WI38 (cell line): ENCODE data around the gene ENTR1.

Source experiments
- H3K4me3 ChIP-seq: 2 replicates; pipeline ENCODE4 v1.5.1; 2011; ENCODE audit warnings: low read depth, mild to moderate bottlenecking, control low read depth, low read length
- CTCF ChIP-seq: IDR thresholded peaks from 2 replicates; pipeline ENCODE4 v1.5.1; 2012; ENCODE audit warnings: low read depth, mild to moderate bottlenecking, control low read depth, low read length

The ENTR1 gene

GRCh38 chr9:136380381-136380780 is 30.0 kb downstream of the ENTR1 start:
- TF ChIP-seq CTCF: no peak
- H3K4me3 ChIP-seq: no peak overlapping the region

GRCh38 chr9:136379891-136380290 is 30.5 kb downstream of the ENTR1 start:
- TF ChIP-seq CTCF: no peak
- H3K4me3 ChIP-seq: no peak overlapping the region

- H3K4me3 ChIP-seq: no peak overlapping the region
- no peak for TF ChIP-seq CTCF
These were observed 31.0 kb downstream of the ENTR1 start for GRCh38 chr9:136379401-136379800.

GRCh38 chr9:136379003-136379287 is 31.5 kb downstream of the ENTR1 start:
- no peak for TF ChIP-seq CTCF
- no peak overlapping the region for H3K4me3 ChIP-seq

GRCh38 chr9:136378170-136379002 is 32.0 kb downstream of the ENTR1 start:
- TF ChIP-seq CTCF: no peak
- H3K4me3 ChIP-seq: no peak overlapping the region

GRCh38 chr9:136377341-136378169 is 32.9 kb downstream of the ENTR1 start:
- no peak for TF ChIP-seq CTCF
- no peak overlapping the region for H3K4me3 ChIP-seq

- no peak overlapping the region for H3K4me3 ChIP-seq
- no peak for TF ChIP-seq CTCF
These were observed 34.0 kb downstream of the ENTR1 start for GRCh38 chr9:136376457-136376856.
